Measurements from ENCODE around the gene CHAC1.

The CHAC1 gene

GRCh38 chr15:40922608-40923005 lies 30.7 kb upstream of the CHAC1 start:
- in situ Hi-C loops (cut with HindIII; ENCODE audit: low sequenced_read_pairs): no loop called here

DNA sequence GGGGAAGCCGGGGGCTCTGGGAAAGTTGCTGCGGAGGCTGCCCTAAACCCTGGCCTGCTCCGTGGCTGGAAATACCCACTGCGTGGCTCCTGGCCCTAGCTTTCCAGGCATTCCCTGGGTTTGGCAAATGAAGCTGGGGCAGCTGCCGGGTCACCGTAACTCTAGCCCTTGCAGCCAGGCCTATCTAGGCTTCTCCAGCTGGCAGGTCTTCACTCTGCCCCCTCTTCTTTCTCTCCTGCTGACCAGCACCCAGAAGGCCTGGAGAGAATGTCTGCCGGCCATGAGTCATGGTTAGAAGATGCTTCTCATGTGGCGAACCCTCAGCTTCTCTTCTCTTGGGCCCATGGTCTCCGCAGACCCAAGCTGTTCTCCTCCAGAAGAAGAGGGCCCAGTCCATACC lies 29.7 kb upstream of the CHAC1 start:
- in situ Hi-C loops (cut with HindIII; ENCODE audit: low sequenced_read_pairs): no loop called here

DNA sequence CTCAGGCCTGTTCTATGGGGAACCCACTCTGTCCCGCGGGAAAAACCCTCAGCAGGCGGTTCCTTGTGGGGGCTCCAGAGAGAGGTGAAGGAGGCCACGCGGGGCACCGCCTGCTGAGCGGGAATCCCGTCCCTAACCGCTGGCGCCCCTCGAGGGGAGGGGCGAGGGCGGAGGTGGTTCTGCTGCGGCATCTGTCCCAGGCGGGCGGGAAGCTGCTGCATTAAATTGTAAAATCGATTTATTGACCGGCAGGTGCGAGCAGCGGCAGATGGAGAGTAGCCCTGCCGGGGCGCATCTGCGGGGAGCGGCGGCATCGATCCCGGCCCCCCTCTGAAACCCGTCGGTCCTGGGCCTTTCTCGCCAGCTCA lies 27.8 kb upstream of the CHAC1 start:
- in situ Hi-C loops (cut with HindIII; ENCODE audit: low sequenced_read_pairs): no loop called here

- in situ Hi-C loops (cut with HindIII; ENCODE audit: low sequenced_read_pairs): no loop called here
Observed at GRCh38 chr15:40925863-40926658, 27.2 kb upstream of the CHAC1 start.

DNA sequence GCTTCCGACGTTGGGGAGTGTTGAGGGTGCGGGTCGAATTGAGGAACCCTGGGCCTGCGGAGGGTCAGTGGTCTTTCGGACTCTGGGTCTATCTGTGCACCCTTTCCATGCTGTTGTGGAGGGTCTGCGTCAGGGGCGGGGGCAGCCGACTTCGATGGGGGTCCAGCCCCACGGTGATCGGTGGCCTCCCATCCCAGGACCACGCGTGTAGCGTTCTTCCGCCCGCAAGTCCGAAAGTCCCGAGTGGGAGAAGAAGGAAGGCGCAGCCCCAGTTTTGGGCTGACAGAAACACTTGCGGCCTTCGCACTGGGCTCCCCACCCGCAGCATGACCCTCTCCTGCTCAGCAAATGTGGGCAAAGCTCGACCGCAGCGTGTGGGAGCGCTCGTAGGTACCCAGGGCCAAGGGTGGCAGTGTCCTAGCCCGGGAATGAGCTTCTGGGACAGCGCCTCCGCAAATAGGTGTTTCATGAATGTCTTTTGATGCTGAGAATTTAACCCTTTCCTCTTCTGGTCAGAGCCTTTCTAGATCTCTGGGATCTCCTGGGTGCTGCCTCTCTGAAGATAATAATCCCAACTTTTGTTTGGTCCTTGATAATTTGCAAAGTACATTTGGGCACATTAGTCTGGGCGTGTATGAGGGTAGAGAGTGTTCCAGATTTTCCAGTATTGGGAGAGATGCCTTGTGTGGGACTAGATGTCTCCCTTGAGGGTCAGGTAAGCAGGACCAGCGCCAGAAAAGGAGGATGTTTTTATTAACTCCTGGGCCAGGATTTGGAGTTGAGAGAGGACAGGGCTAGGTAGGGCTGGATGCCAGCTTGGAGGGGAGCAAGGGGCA lies 26.4 kb upstream of the CHAC1 start:
- in situ Hi-C loops (cut with HindIII; ENCODE audit: low sequenced_read_pairs): no loop called here

GRCh38 chr15:40927495-40927872 lies 25.8 kb upstream of the CHAC1 start:
- in situ Hi-C loops (cut with HindIII; ENCODE audit: low sequenced_read_pairs): no loop called here

DNA sequence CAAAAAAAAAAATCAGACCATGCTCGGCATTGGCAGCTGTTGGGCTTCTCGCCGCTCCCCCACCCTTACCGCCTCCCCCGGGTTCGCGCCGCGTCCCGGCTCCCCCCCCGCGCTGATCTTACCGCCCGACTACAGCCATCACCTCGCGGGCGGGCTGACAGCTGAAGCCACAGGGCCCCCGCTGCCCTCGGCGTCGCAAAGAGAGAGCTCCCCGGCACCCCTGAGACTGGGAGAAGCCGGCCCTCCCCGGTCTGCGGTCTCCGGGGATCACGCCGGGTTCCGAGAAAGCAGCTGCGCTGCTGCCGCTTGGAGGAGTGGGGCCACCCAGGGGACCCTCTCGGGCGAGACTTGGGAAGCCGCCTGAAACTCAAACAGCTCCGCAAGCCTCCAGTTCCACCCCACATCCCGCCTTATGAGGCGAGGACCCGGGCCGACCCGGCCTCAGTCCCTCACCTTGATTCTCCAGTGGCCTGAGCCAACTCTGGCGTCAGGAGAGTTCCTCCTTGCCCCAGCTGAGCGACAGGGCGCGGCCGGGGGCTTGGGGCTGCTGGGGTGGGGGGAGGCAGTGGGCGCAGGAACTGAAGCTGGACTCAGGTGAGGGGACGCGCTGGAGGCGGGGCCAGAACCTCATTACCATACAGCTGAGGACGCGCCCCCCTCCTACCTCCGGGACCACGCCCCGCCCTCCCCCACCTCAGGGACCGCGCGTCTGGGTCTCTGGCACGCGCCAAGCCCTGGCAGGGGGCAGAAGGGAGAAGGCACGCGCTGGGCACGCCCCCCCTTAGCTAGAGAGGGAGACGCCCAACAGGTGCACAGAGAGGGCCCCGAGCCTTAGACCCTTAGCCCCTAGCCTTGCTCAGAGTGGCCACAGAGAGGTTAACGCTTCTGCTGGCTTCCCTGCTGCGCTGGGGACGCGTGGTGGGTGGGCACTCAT lies 25.1 kb upstream of the CHAC1 start:
- in situ Hi-C loops (cut with HindIII; ENCODE audit: low sequenced_read_pairs): no loop called here

DNA sequence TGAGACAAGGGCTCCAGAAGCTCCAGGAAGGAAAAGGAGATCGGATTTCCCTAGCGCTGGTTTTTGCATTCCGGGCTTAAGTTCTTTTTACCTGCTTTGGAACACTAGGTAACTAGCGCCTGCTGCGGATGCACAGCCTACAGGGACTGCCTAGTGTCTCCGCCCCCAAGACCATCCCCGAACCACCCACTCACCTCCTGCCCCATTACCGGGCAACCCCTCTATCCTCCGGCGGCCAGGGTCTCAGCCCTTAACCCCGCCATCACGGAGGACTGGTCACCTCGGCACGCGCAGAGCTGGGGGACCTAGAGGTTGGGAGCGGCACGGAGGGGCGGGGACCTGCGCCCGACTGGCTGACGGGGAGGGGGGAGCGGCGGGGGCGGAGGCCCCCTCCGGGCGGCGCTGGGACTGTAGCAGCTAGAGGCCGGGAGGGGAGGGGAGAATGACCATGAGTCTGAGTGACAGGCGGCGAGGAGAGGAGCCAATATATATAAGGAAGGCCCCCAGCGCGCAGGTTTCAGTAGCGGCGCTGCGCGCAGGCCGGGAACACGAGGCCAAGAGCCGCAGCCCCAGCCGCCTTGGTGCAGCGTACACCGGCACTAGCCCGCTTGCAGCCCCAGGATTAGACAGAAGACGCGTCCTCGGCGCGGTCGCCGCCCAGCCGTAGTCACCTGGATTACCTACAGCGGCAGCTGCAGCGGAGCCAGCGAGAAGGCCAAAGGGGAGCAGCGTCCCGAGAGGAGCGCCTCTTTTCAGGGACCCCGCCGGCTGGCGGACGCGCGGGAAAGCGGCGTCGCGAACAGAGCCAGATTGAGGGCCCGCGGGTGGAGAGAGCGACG lies 24.2 kb upstream of the CHAC1 start, which contains the start of gene DLL4:
DLL4 (plus strand) TSS at position 520 of the 839 bp plus-strand sequence. CDS start 329 bp downstream, outside the sequence.
- in situ Hi-C loops (cut with HindIII; ENCODE audit: low sequenced_read_pairs): no loop called here

- in situ Hi-C loops (cut with HindIII; ENCODE audit: low sequenced_read_pairs): no loop called here
Observed at GRCh38 chr15:40929660-40930429, 23.4 kb upstream of the CHAC1 start.

- in situ Hi-C loops (cut with HindIII; ENCODE audit: low sequenced_read_pairs): no loop called here
Observed at GRCh38 chr15:40930430-40931299, 22.6 kb upstream of the CHAC1 start.

DNA sequence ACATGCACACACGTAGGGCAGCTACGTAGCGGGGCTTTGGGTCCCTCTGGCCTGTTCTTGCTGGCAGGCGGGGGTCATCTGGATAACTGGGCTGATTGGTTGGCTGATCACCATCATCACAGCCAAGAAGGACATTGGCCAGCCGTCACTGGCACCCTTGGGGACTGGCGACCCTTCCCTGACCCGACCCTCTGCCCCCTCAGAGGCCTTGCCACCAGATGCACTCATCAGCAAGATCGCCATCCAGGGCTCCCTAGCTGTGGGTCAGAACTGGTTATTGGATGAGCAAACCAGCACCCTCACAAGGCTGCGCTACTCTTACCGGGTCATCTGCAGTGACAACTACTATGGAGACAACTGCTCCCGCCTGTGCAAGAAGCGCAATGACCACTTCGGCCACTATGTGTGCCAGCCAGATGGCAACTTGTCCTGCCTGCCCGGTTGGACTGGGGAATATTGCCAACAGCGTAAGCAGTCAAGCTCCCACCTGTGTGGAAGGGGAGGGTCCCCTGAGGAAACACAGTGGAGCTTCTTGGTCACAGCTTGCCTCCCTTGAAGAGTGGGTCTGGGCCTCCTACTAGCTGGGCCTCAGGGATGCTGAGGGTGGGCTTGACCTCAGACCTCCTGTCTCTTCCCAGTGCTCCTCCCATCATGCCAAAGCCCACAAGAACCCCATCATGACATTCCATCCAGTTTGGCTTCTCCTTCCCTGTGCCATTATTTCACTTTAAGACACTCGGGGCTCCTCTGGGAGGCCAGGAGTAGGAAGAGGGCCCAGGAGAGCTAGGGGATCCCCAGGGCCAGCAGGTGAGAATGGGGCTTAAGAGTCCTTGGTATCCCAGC lies 21.8 kb upstream of the CHAC1 start:
- in situ Hi-C loops (cut with HindIII; ENCODE audit: low sequenced_read_pairs): no loop called here

- in situ Hi-C loops (cut with HindIII; ENCODE audit: low sequenced_read_pairs): no loop called here
Observed at GRCh38 chr15:40932156-40932555, 21.1 kb upstream of the CHAC1 start.

DNA sequence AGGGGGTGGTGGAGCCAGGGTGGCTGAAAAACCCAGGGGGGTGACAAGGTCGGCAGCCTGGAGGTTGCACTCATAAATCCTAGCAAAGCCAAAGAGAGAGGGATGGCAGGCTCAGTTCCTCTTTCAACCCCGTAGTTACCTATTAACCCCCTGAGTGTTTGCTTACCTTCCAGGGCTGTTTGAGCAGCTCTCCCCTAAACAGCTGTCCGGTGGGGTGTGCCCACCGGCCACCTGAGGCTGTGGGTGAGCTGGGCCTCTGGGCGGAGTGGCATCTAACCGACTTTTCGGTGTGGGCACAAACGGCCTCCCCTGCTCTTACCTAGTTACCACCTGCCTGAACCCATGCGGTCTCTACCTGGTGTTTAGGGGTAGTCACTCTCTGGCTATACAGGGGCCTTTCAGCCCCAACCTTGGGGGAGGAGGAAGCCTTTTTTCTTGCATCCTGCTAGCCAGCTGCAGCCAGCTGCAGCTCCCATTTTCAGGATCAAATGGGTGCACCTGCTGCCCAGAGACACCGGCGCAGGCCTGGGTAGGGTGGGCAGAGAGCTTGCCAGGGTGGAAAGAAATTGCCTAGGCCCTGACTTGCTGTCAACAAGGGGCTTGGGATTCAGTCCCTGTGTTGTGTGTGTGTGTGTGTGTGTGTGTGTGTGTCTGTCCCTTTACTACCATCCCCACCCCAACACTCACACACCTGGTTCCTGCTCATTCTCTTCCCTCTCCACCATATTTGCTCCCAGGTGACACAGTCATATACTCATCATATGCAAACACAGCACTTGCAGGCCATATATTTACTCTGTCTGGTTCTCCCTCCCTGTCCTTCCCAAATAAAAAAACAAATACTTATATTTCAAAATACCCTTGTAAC lies 20.4 kb upstream of the CHAC1 start:
- in situ Hi-C loops (cut with HindIII; ENCODE audit: low sequenced_read_pairs): no loop called here

- in situ Hi-C loops (cut with HindIII; ENCODE audit: low sequenced_read_pairs): no loop called here
Observed at GRCh38 chr15:40933517-40933902, 19.8 kb upstream of the CHAC1 start.

DNA sequence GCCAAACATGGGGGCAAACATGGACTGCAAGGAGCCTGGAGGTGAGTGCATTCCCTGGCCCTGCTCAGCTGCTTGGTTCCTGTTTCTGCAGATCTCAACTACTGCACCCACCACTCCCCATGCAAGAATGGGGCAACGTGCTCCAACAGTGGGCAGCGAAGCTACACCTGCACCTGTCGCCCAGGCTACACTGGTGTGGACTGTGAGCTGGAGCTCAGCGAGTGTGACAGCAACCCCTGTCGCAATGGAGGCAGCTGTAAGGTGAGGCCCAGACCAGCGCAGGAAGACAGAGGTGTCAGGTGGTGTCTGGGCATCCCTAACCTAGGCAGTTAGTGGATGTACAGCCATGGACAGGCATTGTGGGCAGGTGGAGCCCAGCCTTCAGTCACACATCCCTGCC lies 18.8 kb upstream of the CHAC1 start:
- in situ Hi-C loops (cut with HindIII; ENCODE audit: low sequenced_read_pairs): no loop called here

- in situ Hi-C loops (cut with HindIII; ENCODE audit: low sequenced_read_pairs): no loop called here
Observed at GRCh38 chr15:40936234-40936708, 17.0 kb upstream of the CHAC1 start.

Measured in DLD1 (cell line).